ENCODE results near the gene BCL11A.

BCL11A gene

DNA sequence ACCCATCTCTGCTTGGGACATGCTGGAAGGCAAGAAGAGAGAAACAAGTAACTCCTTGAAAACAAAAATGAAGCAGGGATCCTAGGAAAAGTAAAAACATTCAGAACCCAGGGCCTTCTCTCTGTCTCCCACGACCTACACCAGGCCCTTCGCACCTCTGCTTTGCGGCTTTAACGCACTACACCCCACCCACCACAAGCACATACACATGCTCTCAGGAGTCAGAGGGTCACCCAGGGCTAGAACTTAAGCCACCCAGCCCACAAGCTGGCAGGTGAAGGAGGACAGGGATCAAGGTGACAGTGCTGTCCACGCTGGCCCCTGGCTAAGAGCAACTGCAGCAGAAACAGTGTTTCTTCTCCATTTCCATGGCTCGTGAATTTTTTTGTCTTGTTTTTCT, 72.2 kb downstream of the BCL11A start:
- DNase-seq, result no peak

DNA sequence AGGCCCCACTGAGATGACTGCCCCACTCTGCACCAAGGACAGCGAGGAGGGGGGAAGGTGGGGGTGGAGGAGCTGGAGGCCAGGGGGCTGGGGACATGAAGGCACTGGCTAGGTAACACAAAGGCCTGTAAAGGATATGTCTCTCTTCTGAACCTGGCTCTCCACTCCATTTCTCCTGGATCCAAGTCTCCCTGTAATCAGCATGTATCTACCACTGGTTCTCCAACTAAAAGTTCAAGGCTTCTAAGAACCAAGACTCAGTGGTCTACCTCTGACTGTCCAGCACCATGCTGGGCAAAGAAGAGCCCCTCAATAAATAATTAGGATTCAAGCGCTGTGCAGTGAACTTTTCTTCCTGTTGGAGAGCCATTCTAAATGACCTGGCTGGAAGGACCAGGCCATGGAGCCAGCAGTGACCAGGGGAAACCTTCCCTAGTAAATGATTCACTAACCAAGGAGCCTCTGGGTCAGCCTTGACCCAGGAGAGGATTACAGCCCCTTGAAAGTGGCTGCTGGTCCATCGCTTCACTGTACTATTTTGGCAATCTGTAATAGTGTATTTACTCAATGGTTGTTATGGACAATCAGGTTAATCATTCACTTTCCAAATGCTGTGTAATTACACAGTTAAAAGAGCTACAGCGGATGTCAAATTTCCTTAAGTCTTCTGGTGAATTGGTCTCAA, 73.2 kb downstream of the BCL11A start:
- no peak for DNase-seq

DNA sequence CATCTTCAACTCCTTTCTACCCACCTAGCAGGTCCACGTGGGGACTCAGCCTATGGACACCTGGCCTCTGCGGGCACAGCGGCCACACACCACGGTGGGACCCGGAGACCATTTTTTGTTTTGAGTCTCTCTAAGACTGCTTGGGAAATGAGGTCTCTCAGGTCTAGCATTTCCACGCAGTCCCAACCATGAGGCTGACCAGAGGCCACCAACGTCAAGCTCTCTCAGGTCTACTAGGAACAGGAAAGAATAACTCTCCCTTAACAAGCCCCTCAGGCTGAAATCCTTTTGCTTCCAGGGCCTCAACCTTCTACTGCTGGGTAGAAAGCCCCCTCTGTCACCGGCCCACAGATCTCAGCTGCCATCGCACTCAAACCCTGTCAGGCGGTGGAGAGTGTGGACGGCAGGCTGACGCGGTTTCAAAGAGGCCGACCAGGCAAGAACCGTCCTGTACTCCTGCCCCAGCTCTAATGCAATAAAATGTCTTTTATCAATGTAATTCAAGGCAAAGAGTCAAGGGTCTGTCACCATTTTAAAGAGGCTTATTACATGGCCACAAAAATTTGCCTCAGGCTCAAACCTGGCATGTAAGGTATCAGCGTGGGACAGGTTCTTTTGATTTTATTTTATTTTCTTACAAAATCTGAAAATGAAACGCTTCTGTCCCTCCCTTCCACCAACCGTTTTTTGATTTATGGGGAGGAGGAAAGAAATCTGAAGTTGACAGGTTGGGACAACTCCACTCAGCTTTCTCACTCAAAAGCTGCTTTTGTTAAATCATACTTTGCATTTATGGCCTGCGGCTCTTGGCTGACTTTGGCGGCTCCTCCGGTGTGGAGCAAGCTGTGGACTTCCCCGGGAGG, 74.0 kb downstream of the BCL11A start:
- no peak for DNase-seq

DNA sequence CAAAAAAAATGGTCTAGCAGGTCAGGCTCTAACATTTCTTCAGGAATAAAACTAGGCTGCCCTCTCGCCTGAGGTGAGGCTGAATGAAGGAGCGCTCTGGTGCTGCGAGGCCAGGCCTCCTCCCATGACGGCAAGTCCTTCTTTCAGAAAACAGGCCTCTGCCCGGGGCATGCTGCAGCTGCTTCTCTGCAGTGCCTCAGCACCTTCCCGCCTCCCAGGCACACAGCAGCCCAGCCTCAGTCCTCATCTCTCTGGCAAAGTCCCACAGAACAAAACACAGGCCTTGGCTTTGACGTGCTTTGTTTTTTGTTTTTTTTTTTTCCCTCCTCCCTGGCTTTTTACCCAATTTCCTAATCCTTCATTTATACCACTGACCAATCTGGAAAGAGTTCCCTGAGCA, 74.8 kb downstream of the BCL11A start:
- DNase-seq, result no peak

DNA sequence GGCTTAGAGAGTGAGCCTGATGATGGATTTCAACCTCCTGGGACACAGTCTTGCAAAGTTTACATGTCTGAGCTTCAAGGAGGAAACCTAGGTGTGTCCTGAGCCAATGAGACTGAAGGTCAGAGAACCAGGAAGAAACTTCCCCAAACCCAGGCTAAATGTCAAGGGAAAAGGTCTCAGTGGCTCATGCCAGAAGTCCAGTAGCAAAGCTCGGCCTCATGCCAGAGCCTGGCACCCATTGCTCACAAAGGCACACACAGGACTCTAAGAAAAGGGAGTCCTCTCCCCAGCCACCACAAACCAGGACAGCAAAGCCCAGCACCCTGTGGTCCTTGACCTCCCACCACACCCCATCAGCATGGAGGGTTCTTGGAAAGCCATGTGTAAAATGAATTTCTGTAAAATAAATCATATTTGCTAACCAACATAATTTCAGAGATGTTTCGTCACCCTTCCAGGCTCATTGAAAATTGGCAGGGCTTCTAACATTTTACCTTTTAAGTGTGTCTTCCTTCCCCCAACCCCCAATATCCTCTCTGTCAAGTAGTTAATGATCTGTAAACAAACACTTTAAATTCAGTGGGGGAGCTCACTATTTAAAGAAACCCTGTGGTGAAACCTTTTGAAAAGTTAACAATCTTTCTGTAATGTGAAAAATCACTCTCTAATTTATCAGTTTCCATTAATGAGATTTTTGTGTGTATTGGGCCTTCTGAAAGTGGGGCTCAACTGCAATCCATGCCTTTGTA, 77.1 kb downstream of the BCL11A start:
- DNase-seq, result no peak

DNA sequence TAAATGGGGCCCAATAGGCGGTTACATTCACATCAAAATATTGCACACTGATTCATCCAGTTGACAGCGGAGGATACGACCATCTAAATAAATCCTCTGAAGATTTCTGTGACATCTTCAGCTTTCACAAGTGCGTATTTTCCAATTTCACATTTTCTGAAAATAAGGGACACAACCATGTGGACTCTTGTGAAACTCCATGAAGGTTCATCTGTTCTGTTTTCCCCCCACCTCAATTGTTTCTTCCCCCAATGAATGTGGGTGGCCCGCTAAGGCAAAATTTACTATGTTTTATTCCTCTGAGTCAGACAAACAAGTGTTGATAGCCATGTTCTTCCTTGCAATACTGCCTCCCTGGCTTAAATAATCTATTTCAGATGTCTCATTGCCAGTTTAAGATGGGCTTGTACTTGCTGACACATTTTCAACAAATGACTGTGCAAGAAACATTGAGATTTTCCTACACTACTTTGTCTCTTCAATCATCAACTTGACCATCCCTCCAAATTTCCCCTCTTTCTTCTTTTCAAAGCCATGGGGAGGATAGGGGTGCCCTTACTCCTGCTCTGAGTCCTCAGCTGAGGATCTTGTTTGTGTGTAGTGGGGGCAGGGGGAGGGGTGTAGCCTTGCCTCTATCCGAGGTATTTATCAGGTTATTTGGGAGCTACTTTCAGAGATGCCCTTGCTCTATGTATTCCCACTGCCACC, 78.2 kb downstream of the BCL11A start:
- no peak for DNase-seq

DNA sequence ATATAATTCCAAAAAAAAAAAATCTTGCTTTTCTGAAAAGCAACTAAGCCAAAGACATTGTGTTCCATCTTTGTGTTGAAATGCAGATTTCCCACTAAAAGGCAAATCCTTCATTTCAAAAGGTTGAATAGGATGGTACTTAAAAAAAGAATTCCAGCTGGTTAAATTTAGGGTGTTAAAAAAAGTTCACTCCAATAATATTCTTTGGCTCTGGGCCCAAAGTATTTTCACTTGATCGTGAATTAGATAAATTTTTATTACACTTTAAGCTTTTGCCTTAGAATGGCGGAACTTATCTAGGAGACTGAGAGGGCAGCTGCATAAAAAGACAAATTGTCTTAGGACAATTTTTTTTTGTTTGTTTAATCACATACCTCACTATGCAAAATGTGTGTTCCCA, 79.2 kb downstream of the BCL11A start:
- DNase-seq, result no peak

DNA sequence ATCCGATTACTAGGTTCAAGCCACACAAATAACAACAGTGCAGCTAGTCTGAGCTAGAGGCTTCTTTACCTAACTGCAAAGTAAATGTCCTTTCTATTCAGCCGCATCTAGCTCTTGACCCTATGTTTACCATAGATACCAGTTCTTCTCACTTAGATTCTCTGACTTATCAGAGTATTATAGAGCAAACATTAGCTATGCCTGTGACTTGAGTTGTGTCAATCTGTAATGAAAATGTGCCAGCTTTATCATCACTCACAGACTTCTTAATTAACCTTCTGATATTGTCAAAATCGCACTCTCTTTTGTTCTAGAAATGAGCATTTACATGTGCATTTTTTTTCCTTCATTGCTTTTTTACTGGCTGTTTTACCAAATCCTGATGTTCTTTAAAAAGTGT, 79.9 kb downstream of the BCL11A start:
- DNase-seq, result no peak

DNA sequence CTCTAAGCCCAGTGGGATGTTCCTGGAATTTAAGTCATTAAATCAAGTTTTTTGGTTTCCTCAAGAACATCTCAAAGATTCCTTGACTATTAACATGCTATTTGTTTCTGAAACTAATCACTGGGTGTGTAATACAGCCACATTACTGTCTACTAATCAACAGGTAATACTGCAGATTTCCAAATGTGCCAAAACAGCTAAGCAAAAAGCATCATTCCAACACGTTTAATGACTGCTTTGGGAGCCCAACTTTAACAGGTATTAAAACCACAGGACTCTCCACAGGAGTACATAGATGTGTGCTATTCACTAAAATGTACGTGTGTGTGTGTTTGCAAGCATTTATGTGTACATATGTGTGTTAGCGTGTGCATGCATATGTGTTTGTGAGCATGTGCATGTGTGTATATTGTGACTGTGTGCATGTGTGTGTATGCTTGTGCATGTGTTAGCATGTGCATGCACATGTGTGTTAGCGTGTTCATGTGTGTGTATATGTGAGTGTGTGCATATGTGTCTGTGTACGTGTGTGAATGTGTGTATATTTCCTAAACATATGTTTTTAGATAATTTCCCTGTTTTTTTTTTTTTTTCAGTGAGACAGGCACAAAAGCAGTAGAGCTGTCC, 80.7 kb downstream of the BCL11A start:
- DNase-seq, result no peak

DNA sequence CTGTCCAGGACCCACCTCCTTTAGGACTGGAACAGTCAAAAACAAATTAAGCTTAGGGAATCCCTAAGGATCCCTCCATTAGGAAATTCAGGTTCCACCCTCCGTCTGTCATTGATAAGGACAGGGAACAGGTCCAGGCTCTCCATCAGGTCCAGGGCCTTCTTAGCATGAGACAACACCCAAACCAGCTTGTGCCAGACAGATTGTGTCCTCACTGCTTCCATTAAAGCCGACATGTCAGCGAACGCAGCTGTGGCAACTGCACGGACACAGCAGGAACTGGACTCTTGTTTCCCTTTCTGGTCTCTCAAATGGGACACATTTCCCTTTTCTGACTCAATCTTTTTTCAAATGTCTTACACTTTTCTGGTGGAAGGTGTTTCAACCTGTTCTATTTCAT, 81.4 kb downstream of the BCL11A start:
- no peak for DNase-seq

DNA sequence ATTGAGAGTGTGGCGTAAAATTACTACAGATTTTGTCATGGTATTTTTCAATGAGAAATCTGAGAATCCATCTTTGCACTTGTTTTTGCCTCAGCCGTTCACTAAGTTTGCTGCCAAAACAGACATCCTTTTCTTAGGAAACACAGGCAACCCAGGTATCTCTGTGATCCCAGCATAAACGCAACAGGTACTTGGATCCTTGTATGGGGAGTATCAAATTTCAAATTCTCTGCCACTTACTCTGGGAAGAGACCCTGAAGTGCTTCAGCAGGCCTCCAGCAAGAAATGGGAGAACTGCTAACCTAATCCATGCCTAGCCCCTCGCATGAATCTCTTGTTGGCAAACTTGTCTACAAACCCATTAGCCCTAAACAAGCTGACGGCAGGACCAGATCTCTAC, 83.1 kb downstream of the BCL11A start:
- peak in 1 of 2 experiments; percentile 51 for DNase-seq

DNA sequence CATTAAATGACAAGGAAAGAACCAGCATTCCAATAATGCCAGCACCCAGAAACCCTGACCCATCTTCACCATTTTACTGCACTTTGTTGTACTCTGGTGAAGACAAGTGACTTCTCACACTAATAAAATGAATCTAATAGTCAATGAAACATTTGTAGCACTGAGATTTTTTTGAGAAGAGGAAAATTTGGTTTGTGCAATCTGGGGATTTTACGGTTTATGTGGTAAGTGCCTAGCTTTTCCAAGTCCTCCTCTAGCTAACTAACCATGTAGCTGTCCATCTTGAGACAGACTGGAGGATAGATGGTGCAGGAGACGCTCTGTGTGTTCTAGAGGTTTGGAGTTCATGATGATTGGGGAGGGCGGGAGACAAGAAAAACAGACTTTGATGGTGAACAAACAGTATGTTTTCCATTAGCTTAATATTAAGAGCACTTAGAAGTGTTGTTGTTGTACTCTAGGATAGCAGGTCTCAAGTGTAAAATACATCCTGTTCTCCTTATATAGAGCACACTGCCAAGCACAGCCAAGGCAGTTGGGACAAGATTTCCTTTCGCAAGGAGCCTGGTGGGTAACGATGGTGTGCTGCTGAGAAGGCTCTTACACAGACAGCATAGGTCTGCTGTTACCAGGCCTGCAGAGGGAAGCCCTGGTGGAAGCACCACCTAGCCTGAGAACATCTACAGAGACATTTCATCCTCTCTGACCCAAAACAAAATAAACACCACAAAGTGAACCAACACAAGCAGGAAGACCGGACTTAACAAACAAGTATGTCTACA, 83.7 kb downstream of the BCL11A start:
- no peak for DNase-seq

DNA sequence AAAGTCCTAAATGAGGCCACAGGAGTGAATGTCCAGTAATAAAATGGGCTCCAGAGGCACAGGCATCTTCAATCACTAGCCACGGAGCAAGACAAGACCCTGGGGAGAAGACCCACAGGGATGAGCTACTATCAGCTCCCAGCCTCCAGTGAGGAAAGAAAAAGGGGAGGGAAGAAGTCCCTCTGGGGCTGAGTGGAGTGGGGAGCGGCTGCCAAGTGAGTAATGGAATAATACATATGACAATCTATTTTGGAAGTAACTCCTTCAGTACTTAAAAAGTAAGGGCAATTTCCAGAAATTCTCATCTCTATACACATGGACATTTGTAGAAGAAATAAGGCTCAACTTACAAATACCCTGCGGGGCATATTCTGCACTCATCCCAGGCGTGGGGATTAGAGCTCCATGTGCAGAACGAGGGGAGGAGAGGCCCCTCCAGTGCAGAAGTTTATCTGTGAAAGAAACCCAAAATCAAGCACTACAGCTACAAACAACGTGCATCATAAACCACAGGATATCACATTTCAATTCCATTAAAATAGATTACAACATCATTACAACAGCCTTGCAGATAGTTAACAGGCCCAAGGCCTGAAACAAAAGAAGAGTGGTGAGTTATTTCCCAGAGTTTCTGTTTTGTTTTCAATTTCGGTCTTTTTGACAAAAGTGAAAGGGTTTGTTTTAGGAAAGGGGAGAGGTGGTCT, 84.9 kb downstream of the BCL11A start:
- peak in 1 of 2 experiments; percentile 12 for DNase-seq

DNA sequence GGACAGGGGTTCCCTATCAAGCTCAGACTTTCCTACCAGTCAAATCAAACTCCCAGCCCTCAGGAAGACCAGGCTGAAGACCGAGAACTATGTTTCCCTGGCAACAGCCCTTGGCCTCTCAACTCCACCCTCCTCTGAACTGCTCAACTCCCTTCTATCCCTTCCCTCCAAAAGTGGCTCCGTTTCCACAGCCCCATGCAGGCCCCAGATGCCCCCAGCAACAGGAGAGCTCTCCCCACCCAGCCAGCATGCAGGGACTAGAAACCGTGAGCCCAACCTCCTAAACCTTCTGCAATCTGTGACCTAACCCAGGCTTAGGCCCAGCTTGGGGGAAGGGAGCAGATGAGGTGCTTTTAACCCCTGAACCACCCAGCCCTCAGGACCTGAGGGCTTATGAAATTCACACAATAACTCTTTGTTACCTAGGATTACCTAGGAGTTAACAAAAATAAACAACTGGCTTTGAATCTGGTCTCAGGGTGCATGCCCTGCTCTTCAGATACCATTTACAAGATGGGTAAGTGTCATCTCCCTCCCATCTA, 87.2 kb downstream of the BCL11A start:
- no peak for DNase-seq

DNA sequence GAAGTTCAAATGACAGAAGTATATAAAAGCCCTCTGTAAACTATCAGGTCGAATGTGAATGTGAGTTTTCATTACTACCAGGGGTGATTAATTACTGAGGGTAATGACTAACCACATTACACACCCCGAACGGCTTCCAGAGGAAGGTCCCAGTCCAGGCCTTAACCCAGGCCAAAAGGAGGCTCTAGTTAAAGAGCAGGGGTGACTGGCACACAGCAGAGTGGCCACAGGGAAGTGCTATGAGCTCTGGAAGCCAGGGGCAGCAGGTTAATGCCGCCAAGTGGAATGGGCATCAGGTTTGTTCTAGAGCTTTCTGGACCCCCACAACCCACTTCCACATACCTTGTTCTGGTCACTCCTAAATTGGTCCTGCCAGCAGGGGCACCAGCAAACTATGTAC, 87.7 kb downstream of the BCL11A start:
- no peak for DNase-seq

DNA sequence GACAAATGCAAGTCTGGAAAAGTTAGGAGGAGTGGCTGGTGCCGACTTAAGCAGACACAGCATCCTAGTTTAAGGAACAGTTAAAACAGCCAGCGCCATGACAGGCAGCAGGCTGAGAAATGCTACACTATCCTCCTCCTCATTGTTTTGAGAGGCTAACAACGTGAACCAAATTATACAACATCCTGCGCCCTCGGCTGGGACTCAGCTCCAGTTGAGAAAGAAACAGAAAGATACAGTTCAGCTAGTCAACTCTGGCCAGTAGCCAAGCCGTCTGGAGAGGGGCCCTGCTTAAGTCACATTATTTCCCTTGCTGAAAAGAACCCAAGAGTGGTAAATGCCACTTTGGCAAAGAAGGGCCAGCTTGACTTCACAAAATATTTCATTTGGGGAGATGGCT, 90.2 kb downstream of the BCL11A start:
- peak; percentile 17 to 22 for DNase-seq

DNA sequence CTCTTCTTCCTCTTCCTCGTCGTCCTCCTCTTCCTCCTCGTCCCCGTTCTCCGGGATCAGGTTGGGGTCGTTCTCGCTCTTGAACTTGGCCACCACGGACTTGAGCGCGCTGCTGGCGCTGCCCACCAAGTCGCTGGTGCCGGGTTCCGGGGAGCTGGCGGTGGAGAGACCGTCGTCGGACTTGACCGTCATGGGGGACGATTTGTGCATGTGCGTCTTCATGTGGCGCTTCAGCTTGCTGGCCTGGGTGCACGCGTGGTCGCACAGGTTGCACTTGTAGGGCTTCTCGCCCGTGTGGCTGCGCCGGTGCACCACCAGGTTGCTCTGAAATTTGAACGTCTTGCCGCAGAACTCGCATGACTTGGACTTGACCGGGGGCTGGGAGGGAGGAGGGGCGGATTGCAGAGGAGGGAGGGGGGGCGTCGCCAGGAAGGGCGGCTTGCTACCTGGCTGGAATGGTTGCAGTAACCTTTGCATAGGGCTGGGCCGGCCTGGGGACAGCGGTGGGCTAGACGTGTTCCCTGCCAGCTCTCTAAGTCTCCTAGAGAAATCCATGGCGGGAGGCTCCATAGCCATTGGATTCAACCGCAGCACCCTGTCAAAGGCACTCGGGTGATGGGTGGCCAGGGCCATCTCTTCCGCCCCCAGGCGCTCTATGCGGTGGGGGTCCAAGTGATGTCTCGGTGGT, 91.9 kb downstream of the BCL11A start:
- DNase-seq, result no peak

DNA sequence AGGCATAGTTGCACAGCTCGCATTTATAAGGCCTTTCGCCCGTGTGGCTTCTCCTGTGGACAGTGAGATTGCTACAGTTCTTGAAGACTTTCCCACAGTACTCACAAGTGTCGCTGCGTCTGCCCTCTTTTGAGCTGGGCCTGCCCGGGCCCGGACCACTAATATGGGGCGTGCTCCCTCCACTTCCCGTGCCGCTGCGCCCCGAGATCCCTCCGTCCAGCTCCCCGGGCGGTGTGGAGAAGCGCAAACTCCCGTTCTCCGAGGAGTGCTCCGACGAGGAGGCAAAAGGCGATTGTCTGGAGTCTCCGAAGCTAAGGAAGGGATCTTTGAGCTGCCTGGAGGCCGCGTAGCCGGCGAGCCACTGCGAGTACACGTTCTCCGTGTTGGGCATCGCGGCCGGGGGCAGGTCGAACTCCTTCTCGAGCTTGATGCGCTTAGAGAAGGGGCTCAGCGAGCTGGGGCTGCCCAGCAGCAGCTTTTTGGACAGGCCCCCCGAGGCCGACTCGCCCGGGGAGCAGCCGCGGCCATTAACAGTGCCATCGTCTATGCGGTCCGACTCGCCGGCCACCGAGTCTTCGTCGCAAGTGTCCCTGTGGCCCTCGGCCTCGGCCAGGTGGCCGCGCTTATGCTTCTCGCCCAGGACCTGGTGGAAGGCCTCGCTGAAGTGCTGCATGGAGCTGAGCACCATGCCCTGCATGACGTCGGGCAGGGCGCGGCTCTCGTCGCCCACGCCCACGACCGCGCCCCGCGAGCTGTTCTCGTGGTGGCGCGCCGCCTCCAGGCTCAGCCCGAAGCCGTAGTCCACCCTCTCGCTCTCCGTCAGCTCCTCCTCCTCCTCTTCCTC, 92.7 kb downstream of the BCL11A start:
- no peak for DNase-seq

DNA sequence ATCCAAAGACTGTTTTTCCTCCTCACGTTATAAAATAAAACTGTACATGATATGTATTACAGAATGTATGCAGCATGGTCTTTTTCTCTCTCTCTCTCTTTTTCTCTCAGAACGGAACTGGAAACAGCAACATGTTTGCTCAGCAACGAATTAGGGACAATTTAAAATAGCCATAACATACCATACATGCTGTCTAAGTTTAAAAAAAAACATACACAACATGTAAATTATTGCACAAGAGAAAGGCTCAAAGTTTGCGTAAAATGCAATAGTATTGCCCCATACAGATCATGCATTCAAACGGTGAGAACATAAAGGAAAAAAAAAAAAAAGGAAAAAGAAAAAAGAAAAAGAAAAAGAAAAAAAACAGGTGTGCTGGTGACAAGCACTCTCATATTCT, 93.6 kb downstream of the BCL11A start:
- DNase-seq, result no peak
